Neural cell (in vitro differentiated cells): Measurements from ENCODE around the gene PRDX3.

Experiments used
- EP300 ChIP-seq: fragments of 450-650 bp; conservative IDR thresholded peaks from 2 replicates; pipeline ENCODE4 v1.6.1; 2014; ENCODE audit warnings: antibody characterized with exemption, mild to moderate bottlenecking, moderate library complexity; ENCODE audit not compliant: poor library complexity, severe bottlenecking
- EZH2 ChIP-seq: fragments of 200-600, 300-800 bp; shearing (Covaris generic), sonication (generic); IDR thresholded peaks from 2 replicates; pipeline ENCODE4 v1.6.1; 2014; ENCODE audit warnings: antibody characterized with exemption, low read length, borderline replicate concordance, mild to moderate bottlenecking; ENCODE audit not compliant: insufficient read depth, poor library complexity, severe bottlenecking
- MXI1 ChIP-seq: fragments of 450-650 bp; conservative IDR thresholded peaks from 2 replicates; pipeline ENCODE4 v1.6.1; 2014; ENCODE audit warnings: antibody characterized with exemption, mild to moderate bottlenecking; ENCODE audit not compliant: poor library complexity, severe bottlenecking
- POLR2AphosphoS5 ChIP-seq: IDR thresholded peaks from 2 replicates; pipeline ENCODE4 v1.6.1; 2012
- RAD21 ChIP-seq: fragments of 450-650 bp; conservative IDR thresholded peaks from 2 replicates; pipeline ENCODE4 v1.6.1; 2014; ENCODE audit warnings: antibody characterized with exemption, mild to moderate bottlenecking, moderate library complexity
- REST ChIP-seq: IDR thresholded peaks from 2 replicates; pipeline ENCODE4 v1.6.1; 2012; ENCODE audit warnings: borderline replicate concordance
- SMC3 ChIP-seq: fragments of 450-650 bp; conservative IDR thresholded peaks from 2 replicates; pipeline ENCODE4 v1.6.1; 2014; ENCODE audit warnings: antibody characterized with exemption, mild to moderate bottlenecking, moderate library complexity; ENCODE audit not compliant: poor library complexity
- TF ChIP-seq, protein P1 (sequence below): fragments of 450-650 bp; IDR thresholded peaks from 2 replicates; pipeline ENCODE4 v1.5.1; 2014; ENCODE audit warnings: antibody characterized with exemption, mild to moderate bottlenecking, moderate library complexity; ENCODE audit not compliant: poor library complexity, severe bottlenecking

GRCh38 chr10:119183664-119184412 is 5.2 kb upstream of the PRDX3 start:
- TF ChIP-seq EZH2 (no peak), SMC3 (no peak), POLR2AphosphoS5 (no peak), MXI1 (no peak), EP300 (no peak), RAD21 (no peak), REST (no peak)
- TF ChIP-seq, protein P1, sequence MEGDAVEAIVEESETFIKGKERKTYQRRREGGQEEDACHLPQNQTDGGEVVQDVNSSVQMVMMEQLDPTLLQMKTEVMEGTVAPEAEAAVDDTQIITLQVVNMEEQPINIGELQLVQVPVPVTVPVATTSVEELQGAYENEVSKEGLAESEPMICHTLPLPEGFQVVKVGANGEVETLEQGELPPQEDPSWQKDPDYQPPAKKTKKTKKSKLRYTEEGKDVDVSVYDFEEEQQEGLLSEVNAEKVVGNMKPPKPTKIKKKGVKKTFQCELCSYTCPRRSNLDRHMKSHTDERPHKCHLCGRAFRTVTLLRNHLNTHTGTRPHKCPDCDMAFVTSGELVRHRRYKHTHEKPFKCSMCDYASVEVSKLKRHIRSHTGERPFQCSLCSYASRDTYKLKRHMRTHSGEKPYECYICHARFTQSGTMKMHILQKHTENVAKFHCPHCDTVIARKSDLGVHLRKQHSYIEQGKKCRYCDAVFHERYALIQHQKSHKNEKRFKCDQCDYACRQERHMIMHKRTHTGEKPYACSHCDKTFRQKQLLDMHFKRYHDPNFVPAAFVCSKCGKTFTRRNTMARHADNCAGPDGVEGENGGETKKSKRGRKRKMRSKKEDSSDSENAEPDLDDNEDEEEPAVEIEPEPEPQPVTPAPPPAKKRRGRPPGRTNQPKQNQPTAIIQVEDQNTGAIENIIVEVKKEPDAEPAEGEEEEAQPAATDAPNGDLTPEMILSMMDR, result no peak
